Nephron progenitor cell (in vitro differentiated cells): ENCODE data around the gene CREB3L1.

Experiments used
- DNase-seq: peaks from one replicate; pipeline ENCODE4 v3.0.0; 2021
- H3K27ac Mint-ChIP-seq: 2 replicates; pipeline ENCODE4 v1.8.0; 2021; ENCODE audit warnings: mild to moderate bottlenecking, moderate library complexity, mixed read lengths
- H3K27me3 Mint-ChIP-seq: 2 replicates; pipeline ENCODE4 v1.8.0; 2021; ENCODE audit warnings: mild to moderate bottlenecking, low read depth, mixed read lengths; ENCODE audit not compliant: poor library complexity
- H3K36me3 Mint-ChIP-seq: 2 replicates; pipeline ENCODE4 v1.8.0; 2021; ENCODE audit warnings: low read depth, mixed read lengths
- H3K4me1 Mint-ChIP-seq: 2 replicates; pipeline ENCODE4 v1.8.0; 2021; ENCODE audit warnings: mixed read lengths
- H3K4me3 Mint-ChIP-seq: 2 replicates; pipeline ENCODE4 v1.8.0; 2021; ENCODE audit warnings: mild to moderate bottlenecking, moderate library complexity, mixed read lengths
- H3K9me3 Mint-ChIP-seq: 2 replicates; pipeline ENCODE4 v1.8.0; 2021; ENCODE audit warnings: mild to moderate bottlenecking, moderate library complexity, mixed read lengths
- TF ChIP-seq, protein P1 (sequence below): fragments of 200-600 bp; sonication (generic); IDR thresholded peaks from 2 replicates; pipeline ENCODE4 v1.5.0; 2021; ENCODE audit warnings: antibody characterized with exemption

Gene CREB3L1

GRCh38 chr11:46270684-46271083, 6.8 kb upstream of the CREB3L1 start:
- no peak for DNase-seq
- TF ChIP-seq, protein P1, sequence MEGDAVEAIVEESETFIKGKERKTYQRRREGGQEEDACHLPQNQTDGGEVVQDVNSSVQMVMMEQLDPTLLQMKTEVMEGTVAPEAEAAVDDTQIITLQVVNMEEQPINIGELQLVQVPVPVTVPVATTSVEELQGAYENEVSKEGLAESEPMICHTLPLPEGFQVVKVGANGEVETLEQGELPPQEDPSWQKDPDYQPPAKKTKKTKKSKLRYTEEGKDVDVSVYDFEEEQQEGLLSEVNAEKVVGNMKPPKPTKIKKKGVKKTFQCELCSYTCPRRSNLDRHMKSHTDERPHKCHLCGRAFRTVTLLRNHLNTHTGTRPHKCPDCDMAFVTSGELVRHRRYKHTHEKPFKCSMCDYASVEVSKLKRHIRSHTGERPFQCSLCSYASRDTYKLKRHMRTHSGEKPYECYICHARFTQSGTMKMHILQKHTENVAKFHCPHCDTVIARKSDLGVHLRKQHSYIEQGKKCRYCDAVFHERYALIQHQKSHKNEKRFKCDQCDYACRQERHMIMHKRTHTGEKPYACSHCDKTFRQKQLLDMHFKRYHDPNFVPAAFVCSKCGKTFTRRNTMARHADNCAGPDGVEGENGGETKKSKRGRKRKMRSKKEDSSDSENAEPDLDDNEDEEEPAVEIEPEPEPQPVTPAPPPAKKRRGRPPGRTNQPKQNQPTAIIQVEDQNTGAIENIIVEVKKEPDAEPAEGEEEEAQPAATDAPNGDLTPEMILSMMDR, result no peak
- Mint-ChIP-seq H3K27ac (no peak overlapping the region), H3K27me3 (no peaks in the 10 kb centered on the region), H3K9me3 (no peaks in the 10 kb centered on the region), H3K36me3 (no peaks in the 10 kb centered on the region), H3K4me3 (no peak overlapping the region), H3K4me1 (peaks cover 59% of the 10 kb centered on the region)

DNA sequence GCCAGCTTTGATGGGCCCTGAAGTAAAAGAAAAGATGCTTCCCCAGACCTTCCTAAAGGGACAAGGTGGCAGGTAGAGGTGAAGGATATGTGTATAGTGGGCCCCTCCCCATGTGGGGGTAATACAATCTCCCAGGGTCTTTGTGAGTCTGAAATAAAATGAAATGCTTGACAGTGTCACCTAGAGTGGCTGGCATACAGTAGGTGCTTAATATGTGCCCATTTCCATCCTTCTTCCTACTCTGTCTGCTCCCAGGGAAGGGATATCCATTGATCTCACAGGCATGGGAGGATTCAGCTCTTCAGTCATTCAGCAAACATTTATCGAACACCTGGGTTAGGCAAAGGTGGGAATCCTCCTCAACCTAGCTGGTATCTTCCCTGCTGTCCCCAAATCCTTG, 6.1 kb upstream of the CREB3L1 start:
- no peaks in the 10 kb centered on the region for H3K9me3 Mint-ChIP-seq
- peaks cover 59% of the 10 kb centered on the region for H3K4me1 Mint-ChIP-seq
- no peaks in the 10 kb centered on the region for H3K36me3 Mint-ChIP-seq
- no peaks in the 10 kb centered on the region for H3K27me3 Mint-ChIP-seq
- no peak overlapping the region for H3K27ac Mint-ChIP-seq
- no peak for DNase-seq
- TF ChIP-seq, protein P1, result no peak
- H3K4me3 Mint-ChIP-seq, result no peak overlapping the region

DNA sequence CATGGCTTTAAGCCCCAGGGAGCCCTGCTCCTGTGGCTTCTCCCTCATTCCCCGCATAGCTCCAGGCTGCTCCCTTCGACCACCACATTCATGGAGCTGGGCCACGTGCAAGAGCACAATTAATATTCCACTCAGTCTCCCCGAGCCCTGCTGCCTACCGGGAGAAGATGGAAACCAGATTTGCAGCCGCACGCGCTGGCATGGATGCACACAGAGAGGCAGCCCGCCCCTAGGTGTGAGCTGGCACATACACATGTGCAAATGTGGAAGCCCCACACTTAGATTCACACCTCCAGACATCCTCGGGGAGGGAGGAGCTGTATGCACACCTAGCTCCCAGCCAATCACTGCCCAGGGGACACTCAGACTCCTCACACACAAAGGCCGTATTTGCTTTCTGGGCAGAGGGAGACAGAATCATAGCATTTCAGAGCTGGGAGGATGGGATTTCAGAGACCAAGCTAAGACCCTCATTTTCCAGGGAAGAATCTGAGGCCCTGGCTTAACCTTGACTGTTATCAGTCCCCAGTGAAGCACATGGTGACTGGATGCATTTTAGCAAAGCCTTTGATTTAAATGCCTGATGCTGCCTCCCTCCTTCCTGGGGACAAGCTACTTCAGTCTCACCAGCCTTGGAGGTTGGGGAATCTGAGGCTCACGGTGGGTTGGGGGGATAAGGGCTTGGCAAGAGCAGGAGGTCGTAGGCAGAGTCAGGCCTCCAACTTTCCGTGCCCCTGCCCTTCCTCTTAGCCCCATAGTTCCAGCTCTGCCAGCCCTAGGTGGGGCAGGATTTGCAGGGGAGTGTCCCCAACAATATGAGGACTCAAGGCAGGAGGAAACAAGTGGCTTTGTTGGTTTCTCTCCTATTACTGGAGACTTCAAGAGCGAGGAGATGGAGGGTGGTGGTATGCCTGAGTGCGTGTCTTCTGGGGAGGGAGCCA, 5.3 kb upstream of the CREB3L1 start:
- H3K4me3 Mint-ChIP-seq, result no peak overlapping the region
- peaks cover 64% of the 10 kb centered on the region for H3K4me1 Mint-ChIP-seq
- no peaks in the 10 kb centered on the region for H3K36me3 Mint-ChIP-seq
- H3K9me3 Mint-ChIP-seq, result no peaks in the 10 kb centered on the region
- TF ChIP-seq, protein P1, result no peak
- peak overlapping the region; percentile 81 for H3K27ac Mint-ChIP-seq
- H3K27me3 Mint-ChIP-seq, result no peaks in the 10 kb centered on the region
- DNase-seq, result no peak

DNA sequence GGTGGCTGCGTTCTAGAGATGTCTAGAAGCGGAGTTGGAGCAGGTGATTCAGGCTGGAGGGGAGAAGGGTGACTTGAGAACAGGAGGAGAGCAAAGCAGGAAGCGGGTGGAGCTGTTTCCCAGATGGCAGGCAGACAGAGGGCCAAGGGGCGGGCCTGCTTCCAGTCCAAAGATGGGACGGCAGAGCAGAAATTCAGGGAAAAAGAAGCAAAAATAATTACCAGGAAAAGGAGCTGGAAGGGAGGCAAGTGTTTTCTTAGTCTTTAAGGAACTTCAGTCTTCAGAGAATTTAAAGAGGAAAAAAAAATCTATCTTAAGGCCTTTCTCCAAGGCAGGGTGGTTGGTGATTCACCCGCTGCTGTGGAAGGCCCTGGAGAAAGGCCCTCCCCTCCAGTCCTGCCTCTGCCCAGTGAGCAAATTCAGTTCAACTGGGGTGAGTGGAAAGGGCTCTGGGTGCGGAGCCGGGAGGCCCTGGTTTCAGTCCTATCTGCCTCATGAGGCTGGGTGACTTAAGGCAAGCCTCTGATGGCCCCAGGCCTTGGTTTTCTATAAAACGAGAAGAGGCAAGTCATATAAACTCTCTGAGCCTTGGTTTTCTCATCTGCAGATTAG, 4.5 kb upstream of the CREB3L1 start:
- Mint-ChIP-seq H3K4me3 (no peak overlapping the region), H3K27ac (peak overlapping the region; percentile 81), H3K27me3 (peaks cover 3% of the 10 kb centered on the region), H3K36me3 (no peaks in the 10 kb centered on the region), H3K9me3 (no peaks in the 10 kb centered on the region), H3K4me1 (peaks cover 68% of the 10 kb centered on the region)
- DNase-seq, result no peak
- TF ChIP-seq, protein P1, result no peak

DNA sequence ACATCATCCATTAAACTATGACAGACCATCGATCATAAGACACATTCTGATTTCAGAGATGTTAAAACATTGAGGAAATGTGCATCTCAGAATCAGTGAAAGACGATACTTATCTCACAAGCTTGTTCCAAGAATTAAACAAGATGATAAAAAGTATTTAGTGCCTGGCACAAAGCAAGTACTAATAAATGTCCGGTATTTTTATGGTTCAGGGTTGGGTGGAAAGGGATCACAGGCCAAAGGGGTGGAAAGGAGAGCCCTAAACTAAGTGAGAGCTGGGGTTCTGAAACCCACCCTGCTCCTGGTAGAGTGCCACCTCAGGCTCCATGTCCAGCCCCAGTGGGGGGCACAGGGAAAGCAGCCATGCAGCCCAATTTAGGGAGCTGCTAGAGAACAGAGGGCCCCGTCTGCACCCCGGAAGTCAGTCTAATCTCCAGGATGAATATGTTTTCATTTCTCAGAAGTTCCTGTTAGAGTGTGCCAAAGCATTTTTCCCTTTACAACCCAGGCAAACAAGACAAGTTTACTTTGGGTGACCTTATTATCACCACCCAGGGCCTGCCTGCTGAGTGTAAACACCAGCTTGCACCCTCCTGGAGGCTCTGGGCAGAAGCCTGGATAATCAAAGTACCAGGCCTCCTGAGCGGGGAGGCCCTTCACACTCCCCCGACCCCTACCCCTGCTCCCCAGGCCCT, 3.8 kb upstream of the CREB3L1 start:
- no peaks in the 10 kb centered on the region for H3K36me3 Mint-ChIP-seq
- peaks cover 70% of the 10 kb centered on the region for H3K4me1 Mint-ChIP-seq
- no peak overlapping the region for H3K27ac Mint-ChIP-seq
- no peaks in the 10 kb centered on the region for H3K9me3 Mint-ChIP-seq
- DNase-seq, result no peak
- no peak overlapping the region for H3K4me3 Mint-ChIP-seq
- TF ChIP-seq, protein P1, result no peak
- H3K27me3 Mint-ChIP-seq, result peaks cover 8% of the 10 kb centered on the region
